H9 (cell line): ENCODE results near the gene SWSAP1. TPM values are rescaled to one million over a fixed set of nuclear protein-coding genes. Genes with fewer than 3 reads are reported as not detected.

ENCODE experiments used
- DNase-seq: peaks from one replicate; pipeline ENCODE4 v3.0.0-alpha.2; 2017
- H2AFZ ChIP-seq: one replicate; pipeline ENCODE4 v1.6.1; 2013; ENCODE audit warnings: mild to moderate bottlenecking, low read length, control low read depth, moderate library complexity
- H2AK5ac ChIP-seq: 2 replicates; pipeline ENCODE4 v1.6.1; 2013; ENCODE audit warnings: low read length, control low read depth, mixed read lengths; ENCODE audit not compliant: insufficient read length
- H2BK120ac ChIP-seq: one replicate; pipeline ENCODE4 v1.6.1; 2013; ENCODE audit warnings: low read depth, mild to moderate bottlenecking, low read length, control low read depth, inconsistent platforms; ENCODE audit not compliant: poor library complexity, severe bottlenecking
- H2BK12ac ChIP-seq: 2 replicates; pipeline ENCODE4 v1.6.1; 2013; ENCODE audit warnings: low read length, control low read depth, mixed read lengths, low read depth; ENCODE audit not compliant: insufficient read length
- H2BK15ac ChIP-seq: 2 replicates; pipeline ENCODE4 v1.6.1; 2013; ENCODE audit warnings: low read depth, low read length, control low read depth
- H2BK20ac ChIP-seq: one replicate; pipeline ENCODE4 v1.6.1; 2013; ENCODE audit warnings: low read depth, mild to moderate bottlenecking, low read length, control low read depth, inconsistent platforms; ENCODE audit not compliant: poor library complexity, severe bottlenecking
- H2BK5ac ChIP-seq: 2 replicates; pipeline ENCODE4 v1.6.1; 2013; ENCODE audit warnings: low read length, control low read depth, mixed read lengths; ENCODE audit not compliant: insufficient read length
- H3K14ac ChIP-seq: 2 replicates; pipeline ENCODE4 v1.6.1; 2013; ENCODE audit warnings: low read length, control low read depth; ENCODE audit not compliant: insufficient read depth
- H3K18ac ChIP-seq: 2 replicates; pipeline ENCODE4 v1.6.1; 2013; ENCODE audit warnings: low read depth, mild to moderate bottlenecking, mixed read lengths, low read length, control low read depth; ENCODE audit not compliant: insufficient read length
- H3K23ac ChIP-seq: 2 replicates; pipeline ENCODE4 v1.6.1; 2013; ENCODE audit warnings: low read length, control low read depth, mixed read lengths, low read depth; ENCODE audit not compliant: insufficient read length
- H3K23me2 ChIP-seq: 2 replicates; pipeline ENCODE4 v1.6.1; 2013; ENCODE audit warnings: low read depth, mild to moderate bottlenecking, mixed read lengths, low read length, control low read depth; ENCODE audit not compliant: insufficient read length, poor library complexity, severe bottlenecking
- H3K27ac ChIP-seq: 2 replicates; pipeline ENCODE4 v1.5.1; 2013; ENCODE audit warnings: low read length, control low read depth, mixed read lengths, low read depth; ENCODE audit not compliant: insufficient read length
- H3K27me3 ChIP-seq: 2 replicates; pipeline ENCODE4 v1.6.1; 2013; ENCODE audit warnings: low read length, control low read depth, inconsistent platforms; ENCODE audit not compliant: insufficient read depth
- H3K4ac ChIP-seq: 2 replicates; pipeline ENCODE4 v1.6.1; 2013; ENCODE audit warnings: low read depth, mild to moderate bottlenecking, control low read depth, inconsistent platforms, low read length, moderate library complexity
- H3K4me1 ChIP-seq: 2 replicates; pipeline ENCODE4 v1.6.1; 2013; ENCODE audit warnings: low read length, control low read depth, inconsistent platforms; ENCODE audit not compliant: insufficient read depth
- H3K4me2 ChIP-seq: 2 replicates; pipeline ENCODE4 v1.6.1; 2013; ENCODE audit warnings: low read length, control low read depth, mixed read lengths; ENCODE audit not compliant: insufficient read length, insufficient read depth
- H3K56ac ChIP-seq: 2 replicates; pipeline ENCODE4 v1.6.1; 2013; ENCODE audit warnings: low read depth, mild to moderate bottlenecking, mixed read lengths, low read length, control low read depth; ENCODE audit not compliant: insufficient read length
- H3K79me1 ChIP-seq: 2 replicates; pipeline ENCODE4 v1.6.1; 2013; ENCODE audit warnings: low read depth, mild to moderate bottlenecking, moderate library complexity, low read length, control low read depth, inconsistent platforms; ENCODE audit not compliant: insufficient read depth, poor library complexity, severe bottlenecking
- H3K79me2 ChIP-seq: 2 replicates; pipeline ENCODE4 v1.6.1; 2013; ENCODE audit warnings: low read length, control low read depth, inconsistent platforms; ENCODE audit not compliant: insufficient read depth
- H3K9ac ChIP-seq: 2 replicates; pipeline ENCODE4 v1.6.1; 2013; ENCODE audit warnings: low read length, control low read depth, mixed read lengths; ENCODE audit not compliant: insufficient read length; ENCODE audit errors: extremely low read depth
- H3K9me3 ChIP-seq: one replicate; pipeline ENCODE4 v1.6.1; 2013; ENCODE audit warnings: low read depth, low read length, inconsistent platforms; ENCODE audit not compliant: control insufficient read depth
- H3T11ph ChIP-seq: one replicate; pipeline ENCODE4 v1.6.1; 2013; ENCODE audit warnings: mild to moderate bottlenecking, low read length, control low read depth, inconsistent platforms
- H4K20me1 ChIP-seq: one replicate; pipeline ENCODE4 v1.6.1; 2013; ENCODE audit not compliant: control insufficient read depth, insufficient read length, insufficient read depth
- H4K5ac ChIP-seq: 2 replicates; pipeline ENCODE4 v1.6.1; 2013; ENCODE audit warnings: low read depth, mild to moderate bottlenecking, mixed read lengths, low read length, control low read depth; ENCODE audit not compliant: insufficient read length
- H4K8ac ChIP-seq: replicated peaks from 2 replicates; pipeline ENCODE4 v1.6.1; 2013; ENCODE audit warnings: low read length, control low read depth, mixed read lengths, low read depth; ENCODE audit not compliant: insufficient read length
- H4K91ac ChIP-seq: 2 replicates; pipeline ENCODE4 v1.6.1; 2013; ENCODE audit warnings: low read depth, mild to moderate bottlenecking, moderate library complexity, mixed read lengths, low read length, control low read depth; ENCODE audit not compliant: insufficient read length
- H3K27ac Mint-ChIP-seq, 3 experiments: 2 replicates in 2 of 3; 3 replicates in 1 of 3; pipeline ENCODE4 v1.8.0; 2020 to 2021; ENCODE audit warnings: mixed read lengths in 3 of 3, mild to moderate bottlenecking in 1 of 3, moderate library complexity in 1 of 3
- H3K27me3 Mint-ChIP-seq: 2 replicates; pipeline ENCODE4 v1.8.0; 2021; ENCODE audit warnings: low read depth, mild to moderate bottlenecking, moderate library complexity, mixed read lengths
- H3K36me3 Mint-ChIP-seq, 3 experiments: 2 replicates in 2 of 3; 3 replicates in 1 of 3; pipeline ENCODE4 v1.8.0; 2020 to 2021; ENCODE audit warnings: low read depth in 3 of 3, mixed read lengths in 3 of 3; ENCODE audit not compliant: insufficient read depth in 1 of 3
- H3K4me1 Mint-ChIP-seq, 2 experiments: 2 replicates each; pipeline ENCODE4 v1.8.0; 2020; ENCODE audit warnings: mixed read lengths in 2 of 2
- H3K4me3 Mint-ChIP-seq, 2 experiments: 2 replicates in 1 of 2; 3 replicates in 1 of 2; pipeline ENCODE4 v1.8.0; 2020 to 2021; ENCODE audit warnings: mild to moderate bottlenecking in 2 of 2, mixed read lengths in 2 of 2, moderate library complexity in 1 of 2
- H3K9me3 Mint-ChIP-seq, 2 experiments: 2 replicates in 1 of 2; 3 replicates in 1 of 2; pipeline ENCODE4 v1.8.0; 2020; ENCODE audit warnings: mild to moderate bottlenecking in 2 of 2, mixed read lengths in 2 of 2, moderate library complexity in 1 of 2
- CTCF ChIP-seq: fragments of 200-600 bp; sonication (generic); conservative IDR thresholded peaks from 3 replicates; pipeline ENCODE4 v1.8.0; 2021; ENCODE audit warnings: antibody characterized with exemption, mild to moderate bottlenecking
- WGBS: extraction: QIAGEN DNeasy Blood & Tissue Kit; methylation state at CpG from one replicate; pipeline ENCODE4 v1.1.7; 2013; ENCODE audit warnings: missing lambda C conversion rate, low lambda C conversion rate, mixed read lengths; ENCODE audit not compliant: insufficient read length; ENCODE audit errors: extremely low coverage; 5-methylcytosine and 5-hydroxymethylcytosine counted together
- total RNA-seq: library from RNA; stranded (reverse); gene quantifications from 2 replicates; pipeline ENCODE4 v1.2.1, GENCODE V29; 2021

The SWSAP1 gene
- total RNA-seq, 1 experiment from 2014 or later, result 3.8 TPM

- no peaks in the 10 kb centered on the region for H3K79me2 ChIP-seq
- H2BK20ac ChIP-seq, result no peak overlapping the region
- H3K4me3 Mint-ChIP-seq, result no peak overlapping the region
- no peak overlapping the region for H3K9ac ChIP-seq
- no peak overlapping the region for H2AFZ ChIP-seq
- peaks cover 2% of the 10 kb centered on the region; the same call in 1 of the 2 replicates for H3K4me1 ChIP-seq
- no peaks in the 10 kb centered on the region for H4K20me1 ChIP-seq
- H3K36me3 Mint-ChIP-seq, result peaks cover 7 to 16% (median 16%) of the 10 kb centered on the region in 3 experiments; a peak in 6 of 7 replicates
- H3K23ac ChIP-seq, result no peak overlapping the region
- no peak overlapping the region for H3K27ac ChIP-seq
- H3K9me3 ChIP-seq, result no peaks in the 10 kb centered on the region
- H4K8ac ChIP-seq, result no peak overlapping the region
- H2BK12ac ChIP-seq, result no peak overlapping the region
- no peak overlapping the region for H4K91ac ChIP-seq
- H3T11ph ChIP-seq, result no peak overlapping the region
- H3K4me1 Mint-ChIP-seq, result peaks cover 3 to 4% of the 10 kb centered on the region in 2 experiments
- no peaks in the 10 kb centered on the region for H3K27me3 ChIP-seq
- no peaks in the 10 kb centered on the region for H3K79me1 ChIP-seq
- H2BK120ac ChIP-seq, result no peak overlapping the region
- TF ChIP-seq CTCF, result no peak
- no peak overlapping the region for H3K14ac ChIP-seq
- peaks cover 2% of the 10 kb centered on the region; the same call in 1 of the 2 replicates for H3K27me3 Mint-ChIP-seq
- WGBS, result no CpG with 5 or more reads among the region's 2 CpGs
- H3K27ac Mint-ChIP-seq, result no peak overlapping the region
- no peak overlapping the region for H2BK5ac ChIP-seq
- no peak overlapping the region for H3K18ac ChIP-seq
- H4K5ac ChIP-seq, result no peak overlapping the region
- no peak for DNase-seq
- H3K4ac ChIP-seq, result no peak overlapping the region
- no peaks in the 10 kb centered on the region for H3K23me2 ChIP-seq
- H3K9me3 Mint-ChIP-seq, result peaks cover 0 to 3% of the 10 kb centered on the region in 2 experiments; a peak in 2 of 5 replicates
- no peak overlapping the region for H3K56ac ChIP-seq
- H2BK15ac ChIP-seq, result no peak overlapping the region
- no peak overlapping the region for H2AK5ac ChIP-seq
- no peak overlapping the region for H3K4me2 ChIP-seq
These were observed 15.9 kb downstream of the SWSAP1 start for GRCh38 chr19:11390359-11390758.
